ENCODE results near the gene APOBEC3A.

APOBEC3A gene
- total RNA-seq, result 0.25 to 176 (median 2.8) reads per million in 18 experiments

- DNase-seq, result peak; percentile 48 to 67
These were observed at the start of gene APOBEC3A for GRCh38 chr22:38957046-38957770. APOBEC3A (plus strand) TSS chr22:38957609; CDS start chr22:38957692, 83 bp downstream.

DNA sequence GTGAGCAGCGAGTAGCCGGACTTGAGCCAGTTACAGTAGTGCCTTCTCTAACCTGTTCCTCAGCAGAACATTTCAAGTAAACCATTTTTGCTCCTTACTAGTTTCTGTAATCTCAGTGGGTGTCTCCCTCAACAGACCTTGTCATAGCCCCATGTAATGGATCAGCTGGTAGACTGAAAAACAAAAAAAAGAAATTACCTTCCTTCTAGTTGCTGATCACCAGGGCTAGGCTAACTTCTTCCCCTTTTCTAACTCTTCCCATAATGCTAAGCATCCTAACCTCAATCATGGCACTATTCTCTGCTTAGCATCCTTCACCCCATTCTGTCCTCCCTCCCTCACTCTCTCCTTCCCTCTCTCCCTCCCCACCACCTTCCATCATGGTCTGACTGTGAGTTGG is 49.6 kb upstream of the APOBEC3A start:
- DNase-seq, result no peak

DNA sequence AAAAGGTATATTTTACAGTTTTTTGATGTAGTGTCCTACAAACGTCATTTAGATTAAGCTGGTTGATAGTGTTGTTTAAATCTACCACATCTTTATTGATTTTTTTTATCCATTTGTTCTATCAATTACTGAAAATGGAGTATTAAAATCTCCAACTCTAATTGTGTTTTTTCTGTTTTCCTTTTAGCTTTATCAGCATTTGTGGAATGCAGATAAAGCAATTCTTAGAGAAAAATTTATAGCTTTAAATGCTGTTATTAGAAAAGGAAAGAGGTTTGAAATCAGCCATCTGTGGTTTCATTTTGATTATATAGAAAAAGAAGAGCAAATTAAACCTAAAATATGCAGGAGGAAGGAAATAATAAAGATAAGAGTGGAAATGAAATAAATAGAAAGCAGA is 46.0 kb upstream of the APOBEC3A start:
- no peak for DNase-seq

- no peak for DNase-seq
These were observed 37.7 kb upstream of the APOBEC3A start for GRCh38 chr22:38919631-38920190.

- DNase-seq, result no peak
These were observed 36.3 kb upstream of the APOBEC3A start for GRCh38 chr22:38921120-38921519.

DNA sequence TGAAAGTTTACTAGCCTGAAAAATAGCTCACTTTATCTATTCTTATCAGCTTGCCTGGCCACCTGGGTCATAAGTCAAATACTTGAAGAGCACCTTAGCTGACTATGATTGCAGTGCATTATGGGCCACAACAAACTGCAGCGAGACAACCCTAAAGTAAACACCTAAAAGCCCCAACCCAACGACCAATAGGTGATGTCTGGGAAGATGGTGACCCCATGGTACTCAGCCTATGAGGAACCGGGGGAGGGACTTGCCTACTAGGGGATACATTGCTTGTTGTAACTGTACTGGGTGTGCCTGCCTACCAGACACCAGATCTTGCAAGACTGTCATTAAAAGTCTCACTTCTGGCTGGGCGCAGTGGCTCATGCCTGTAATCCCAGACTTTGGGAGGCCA is 35.6 kb upstream of the APOBEC3A start:
- no peak for DNase-seq

- DNase-seq, result no peak
These were observed 33.7 kb upstream of the APOBEC3A start for GRCh38 chr22:38923463-38924346.

DNA sequence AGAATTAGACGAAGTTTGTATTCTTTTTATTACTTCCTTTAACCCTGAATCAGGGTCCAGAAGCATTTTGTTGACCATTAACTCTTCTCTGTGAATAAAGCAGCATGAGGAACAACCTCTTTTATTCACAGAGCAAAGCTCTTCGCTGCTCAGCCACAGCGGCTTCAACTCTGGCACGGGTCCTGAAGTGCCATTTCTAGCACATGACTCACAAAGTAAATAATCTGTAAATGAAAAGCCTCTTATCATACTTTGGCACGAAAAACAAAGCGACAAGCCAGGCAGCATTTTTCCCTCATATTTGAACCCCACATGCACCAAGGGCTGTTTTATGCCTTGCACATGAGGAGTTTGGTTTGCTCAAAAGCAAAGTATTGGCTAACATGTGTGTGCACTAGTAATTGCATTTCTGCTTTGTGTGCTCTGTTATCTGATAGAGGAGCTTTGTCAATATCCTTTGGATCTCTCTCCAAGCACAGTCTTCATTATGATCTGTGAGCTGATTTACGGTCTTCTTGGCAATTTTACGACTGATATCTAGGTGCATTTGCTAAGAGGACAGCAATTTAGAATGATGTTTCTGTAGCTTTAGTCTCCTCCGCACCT is 33.0 kb upstream of the APOBEC3A start:
- DNase-seq, result no peak

- DNase-seq, result no peak
These were observed 31.8 kb upstream of the APOBEC3A start for GRCh38 chr22:38925571-38926041.

DNA sequence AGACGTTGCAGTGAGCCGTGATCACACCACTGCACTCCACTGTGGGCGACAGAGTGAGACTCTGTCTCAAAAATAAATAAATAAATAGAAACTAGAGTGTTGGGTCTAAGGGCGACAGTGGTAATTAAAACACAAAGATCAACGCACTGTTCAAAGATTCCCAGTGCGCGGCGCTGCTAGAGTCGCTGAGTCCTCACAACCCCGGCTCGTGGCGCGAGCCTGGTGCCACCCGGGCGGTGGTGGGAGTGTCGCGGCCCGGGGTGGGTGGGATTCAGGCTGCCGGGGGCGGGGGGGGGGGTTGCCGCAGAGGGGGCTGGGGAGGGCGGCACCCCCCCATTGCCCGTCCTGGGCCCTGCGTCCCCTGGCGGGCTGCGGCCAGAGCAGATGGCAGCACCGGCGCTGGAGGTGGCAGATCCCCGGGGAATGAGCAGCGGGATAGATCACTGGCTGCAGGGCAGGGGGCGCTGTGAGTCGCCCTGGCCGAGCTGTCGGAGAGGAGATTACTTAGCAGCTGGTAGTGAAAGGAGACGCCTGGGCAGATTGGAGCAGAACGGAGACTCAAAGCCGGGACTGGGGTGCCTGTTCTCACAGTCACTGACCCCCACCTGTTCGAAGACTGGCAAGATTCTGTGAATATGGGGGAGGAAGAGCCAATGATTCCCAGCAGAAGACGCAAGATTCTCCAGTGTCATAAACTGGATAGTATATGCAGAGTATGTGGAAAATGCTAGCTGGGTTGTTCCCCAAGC is 30.2 kb upstream of the APOBEC3A start:
- peak; percentile 77 to 81 for DNase-seq

DNA sequence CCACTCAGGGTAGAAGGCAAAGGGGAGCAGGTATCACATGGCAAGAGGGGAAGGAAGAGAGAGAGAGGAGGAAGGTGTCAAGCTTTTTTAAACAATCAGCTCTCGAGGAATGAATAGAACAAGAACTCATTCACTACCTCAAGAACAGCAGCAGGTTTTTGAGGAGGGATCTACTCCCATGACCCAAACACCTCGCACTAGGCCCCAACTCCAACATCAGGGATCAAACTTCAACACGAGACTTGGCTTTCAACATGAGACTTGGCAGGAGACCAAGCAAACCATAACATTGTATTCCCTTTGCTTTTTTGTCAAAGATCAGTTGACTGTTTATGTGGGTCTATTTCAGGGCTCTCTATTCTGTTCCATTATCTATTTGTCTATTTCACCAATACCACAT is 26.9 kb upstream of the APOBEC3A start:
- no peak for DNase-seq

DNA sequence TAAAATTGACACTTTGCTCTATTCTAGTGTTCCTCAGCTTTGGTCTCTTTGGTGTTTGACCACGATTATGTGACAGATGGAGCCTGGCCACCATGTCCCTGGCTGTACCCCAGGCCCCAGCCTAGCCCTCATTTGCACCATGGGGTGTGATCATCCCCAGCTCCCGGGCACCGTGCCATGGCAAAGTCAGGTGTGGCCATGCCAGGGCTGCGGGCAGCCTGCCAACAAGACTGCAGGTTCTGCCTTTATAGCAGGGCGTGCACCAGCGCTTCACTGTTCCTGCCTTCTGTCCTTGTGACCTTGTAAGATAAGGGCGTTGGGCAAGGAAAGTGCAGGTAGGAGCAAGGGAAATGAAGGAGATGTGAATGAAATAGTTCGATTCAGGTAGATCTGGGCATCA is 22.4 kb upstream of the APOBEC3A start:
- no peak for DNase-seq

GRCh38 chr22:38935616-38936015 is 21.8 kb upstream of the APOBEC3A start:
- DNase-seq, result no peak

GRCh38 chr22:38936562-38936961 is 20.8 kb upstream of the APOBEC3A start:
- DNase-seq, result no peak

GRCh38 chr22:38937036-38937435 is 20.4 kb upstream of the APOBEC3A start:
- no peak for DNase-seq

- DNase-seq, result no peak
These were observed 19.9 kb upstream of the APOBEC3A start for GRCh38 chr22:38937541-38937940.

- DNase-seq, result no peak
These were observed 19.2 kb upstream of the APOBEC3A start for GRCh38 chr22:38938221-38938620.

GRCh38 chr22:38938925-38939324 is 18.5 kb upstream of the APOBEC3A start:
- no peak for DNase-seq

DNA sequence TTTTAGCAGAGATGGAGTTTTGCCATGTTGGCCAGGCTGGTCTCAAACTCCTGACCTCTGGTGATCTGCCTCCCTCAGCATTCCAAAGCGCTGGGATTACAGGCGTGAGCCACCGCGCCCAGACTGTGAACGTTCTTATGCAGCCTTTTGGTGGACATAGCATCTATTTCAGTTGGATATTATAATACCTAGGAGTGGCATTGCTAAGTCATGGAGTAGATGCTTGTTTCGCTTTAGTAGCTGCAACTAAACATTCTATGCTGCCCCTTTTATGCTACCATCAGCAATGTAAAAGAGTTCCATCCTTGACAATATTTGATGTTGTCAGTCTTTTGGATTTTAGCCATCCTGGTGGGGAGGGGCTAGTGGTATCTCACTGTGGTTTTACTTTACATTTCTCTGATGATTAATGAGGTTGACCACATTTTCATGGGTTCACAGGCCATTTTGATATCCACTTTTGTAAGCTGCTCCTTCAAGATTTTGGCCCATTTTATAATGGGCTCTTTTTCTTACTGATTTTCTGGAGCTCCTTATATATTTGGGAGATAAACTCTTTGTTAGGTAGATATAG is 16.5 kb upstream of the APOBEC3A start:
- DNase-seq, result no peak

- DNase-seq, result peak; percentile 98
These were observed 15.9 kb upstream of the APOBEC3A start for GRCh38 chr22:38941488-38941987.

- no peak for DNase-seq
These were observed 14.7 kb upstream of the APOBEC3A start for GRCh38 chr22:38942702-38943101.

GRCh38 chr22:38943201-38943600 is 14.2 kb upstream of the APOBEC3A start:
- DNase-seq, result peak; percentile 36 to 43
